Measurements from ENCODE around the gene KIRREL3. TPM values are rescaled to one million over a fixed set of nuclear protein-coding genes. Genes with fewer than 3 reads are reported as not detected.

Gene KIRREL3
- total and polyA plus RNA-seq, 9 of the 15 experiments (the other 6 are each of a cell fraction or from before 2014, with no cell fraction given), result 0.04 to 0.10 TPM; not detected in 7

- no peak overlapping the region for H3K4me3 ChIP-seq
- WGBS (ENCODE audit: insufficient coverage, low coverage, missing lambda C conversion rate), result 0% methylated on average over 2 of the region's 2 CpGs
- TF ChIP-seq BRF1 (IDR thresholded peaks at IDR 0.05; ENCODE audit: borderline replicate concordance, extremely low read depth, insufficient read length) (no peak), CHD2 (IDR thresholded peaks at IDR 0.05; ENCODE audit: low read depth, low read length) (no peak), ZNF431 (CRISPR knock-in tag; IDR thresholded peaks at IDR 0.05) (no peak)
- H3K9me3 ChIP-seq (replicated peaks; ENCODE audit: control insufficient read depth, insufficient read depth, low read depth, low read length), result no peaks in the 10 kb centered on the region
- no peak overlapping the region for H2AFZ ChIP-seq (ENCODE audit: low read depth, low read length)
- no peaks in the 10 kb centered on the region for H3K27me3 ChIP-seq (ENCODE audit: control insufficient read depth in 2 of 2, insufficient read depth in 2 of 2, low read length in 2 of 2)
- POLR2A ChIA-PET, result no interaction called here
- H3K9ac ChIP-seq (ENCODE audit: insufficient read depth in 1 of 2, low read depth in 2 of 2, low read length in 2 of 2), result no peak overlapping the region
- no peaks in the 10 kb centered on the region for H3K9me1 ChIP-seq (ENCODE audit: control insufficient read depth, insufficient read depth, low read length)
- H3K79me2 ChIP-seq (ENCODE audit: control insufficient read depth, insufficient read depth, low read length), result no peaks in the 10 kb centered on the region
- in situ Hi-C loops (cut with MboI), result no loop called here
- CTCF ChIA-PET (ENCODE audit: low intra/inter-chr PET ratio), result no interaction called here
- ATAC-seq, result no peak
- DNase-seq (ENCODE audit: extremely low read depth in 1 of 4, low spot score in 3 of 4), result no peak
- H3K27ac ChIP-seq (ENCODE audit: extremely low read depth, low read depth, low read length), result no peak overlapping the region
- BruUV-seq (replicated peaks), result no TSS peak
- no peak overlapping the region for H3K4me2 ChIP-seq (ENCODE audit: insufficient read depth, low read length)
- no peaks in the 10 kb centered on the region for H3K4me1 ChIP-seq (replicated peaks in 1 of 2; ENCODE audit: control insufficient read depth in 2 of 2, insufficient read depth in 2 of 2, low read length in 2 of 2)
- no peaks in the 10 kb centered on the region for H3K36me3 ChIP-seq (ENCODE audit: control insufficient read depth, insufficient read depth, low read length)
- no peaks in the 10 kb centered on the region for H4K20me1 ChIP-seq (replicated peaks; ENCODE audit: control insufficient read depth, insufficient read depth, low read length)
- no peak for FAIRE-seq
- intact Hi-C loops (cut with micrococcal nuclease), result no loop called here
Measured at GRCh38 chr11:126804363-126804762, 196.2 kb downstream of the KIRREL3 start.

GRCh38 chr11:126800009-126800408 is 200.6 kb downstream of the KIRREL3 start:
- H3K9me3 ChIP-seq (replicated peaks; ENCODE audit: control insufficient read depth, insufficient read depth, low read depth, low read length), result no peaks in the 10 kb centered on the region
- no peak for ATAC-seq
- no peak for TF ChIP-seq ZKSCAN3 (CRISPR knock-in tag; IDR thresholded peaks at IDR 0.05)
- TF ChIP-seq, protein P1, sequence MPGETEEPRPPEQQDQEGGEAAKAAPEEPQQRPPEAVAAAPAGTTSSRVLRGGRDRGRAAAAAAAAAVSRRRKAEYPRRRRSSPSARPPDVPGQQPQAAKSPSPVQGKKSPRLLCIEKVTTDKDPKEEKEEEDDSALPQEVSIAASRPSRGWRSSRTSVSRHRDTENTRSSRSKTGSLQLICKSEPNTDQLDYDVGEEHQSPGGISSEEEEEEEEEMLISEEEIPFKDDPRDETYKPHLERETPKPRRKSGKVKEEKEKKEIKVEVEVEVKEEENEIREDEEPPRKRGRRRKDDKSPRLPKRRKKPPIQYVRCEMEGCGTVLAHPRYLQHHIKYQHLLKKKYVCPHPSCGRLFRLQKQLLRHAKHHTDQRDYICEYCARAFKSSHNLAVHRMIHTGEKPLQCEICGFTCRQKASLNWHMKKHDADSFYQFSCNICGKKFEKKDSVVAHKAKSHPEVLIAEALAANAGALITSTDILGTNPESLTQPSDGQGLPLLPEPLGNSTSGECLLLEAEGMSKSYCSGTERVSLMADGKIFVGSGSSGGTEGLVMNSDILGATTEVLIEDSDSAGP (CRISPR knock-in tag; IDR thresholded peaks at IDR 0.05), result no peak
- TF ChIP-seq CXXC5 (CRISPR knock-in tag; IDR thresholded peaks at IDR 0.05), result no peak
- TF ChIP-seq RUNX1 (IDR thresholded peaks at IDR 0.05; ENCODE audit: low read depth), result no peak

More at GRCh38 chr11:126800009-126800408, 200.6 kb downstream of the KIRREL3 start:
- Histone ChIP-seq H3K36me3 (ENCODE audit: control insufficient read depth, insufficient read depth, low read length) (no peaks in the 10 kb centered on the region), H2AFZ (ENCODE audit: low read depth, low read length) (no peak overlapping the region), H4K20me1 (replicated peaks; ENCODE audit: control insufficient read depth, insufficient read depth, low read length) (no peaks in the 10 kb centered on the region), H3K4me1 (replicated peaks in 1 of 2; ENCODE audit: control insufficient read depth in 2 of 2, insufficient read depth in 2 of 2, low read length in 2 of 2) (no peaks in the 10 kb centered on the region), H3K79me2 (ENCODE audit: control insufficient read depth, insufficient read depth, low read length) (no peaks in the 10 kb centered on the region), H3K9me1 (ENCODE audit: control insufficient read depth, insufficient read depth, low read length) (no peaks in the 10 kb centered on the region), H3K4me2 (ENCODE audit: insufficient read depth, low read length) (no peak overlapping the region), H3K27ac (ENCODE audit: extremely low read depth, low read depth, low read length) (no peak overlapping the region), H3K9ac (ENCODE audit: insufficient read depth in 1 of 2, low read depth in 2 of 2, low read length in 2 of 2) (no peak overlapping the region), H3K27me3 (ENCODE audit: control insufficient read depth in 2 of 2, insufficient read depth in 2 of 2, low read length in 2 of 2) (no peaks in the 10 kb centered on the region), H3K4me3 (no peak overlapping the region)
- BruUV-seq (replicated peaks), result no TSS peak
- ChIA-PET POLR2A (no interaction called here), CTCF (ENCODE audit: low intra/inter-chr PET ratio) (no interaction called here)
- intact Hi-C loops (cut with micrococcal nuclease) (no loop called here), in situ Hi-C loops (cut with MboI) (no loop called here)
- WGBS (ENCODE audit: insufficient coverage, low coverage, missing lambda C conversion rate), result 4% methylated on average over 3 of the region's 3 CpGs
- no peak for FAIRE-seq
- DNase-seq (ENCODE audit: extremely low read depth in 1 of 4, low spot score in 3 of 4), result no peak

Measured in K562 (cell line).